D341Med (cell line): ENCODE results near the gene ZYG11B.
"Not testable (repeated sequence)": the region's sequence is repeated elsewhere in the genome, so short reads cannot be mapped to it uniquely, and the experiment has no call there.

Source experiments
- DNase-seq: peaks from one replicate; pipeline ENCODE4 v3.0.0; 2012; ENCODE audit warnings: low spot score

The ZYG11B gene

DNA sequence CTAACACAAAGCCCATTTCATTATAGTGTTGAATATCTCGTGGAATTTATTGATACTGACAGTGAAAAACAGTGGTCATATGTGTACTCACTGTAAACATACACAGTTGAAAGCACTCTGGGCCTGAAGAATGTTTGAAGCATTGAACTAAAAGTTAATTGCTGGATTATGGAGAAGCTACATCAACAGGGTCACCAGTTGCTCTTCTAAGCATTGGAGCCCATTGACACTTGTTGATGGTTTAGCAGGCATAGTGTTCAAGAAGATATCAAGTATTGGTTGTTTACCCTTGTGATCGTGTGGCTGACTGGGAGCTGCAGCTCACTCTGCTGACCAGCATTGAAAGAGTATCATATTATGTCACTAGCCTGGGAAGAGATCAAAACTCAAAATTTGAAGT lies 126.6 kb downstream of the ZYG11B start:
- no peak for DNase-seq

DNA sequence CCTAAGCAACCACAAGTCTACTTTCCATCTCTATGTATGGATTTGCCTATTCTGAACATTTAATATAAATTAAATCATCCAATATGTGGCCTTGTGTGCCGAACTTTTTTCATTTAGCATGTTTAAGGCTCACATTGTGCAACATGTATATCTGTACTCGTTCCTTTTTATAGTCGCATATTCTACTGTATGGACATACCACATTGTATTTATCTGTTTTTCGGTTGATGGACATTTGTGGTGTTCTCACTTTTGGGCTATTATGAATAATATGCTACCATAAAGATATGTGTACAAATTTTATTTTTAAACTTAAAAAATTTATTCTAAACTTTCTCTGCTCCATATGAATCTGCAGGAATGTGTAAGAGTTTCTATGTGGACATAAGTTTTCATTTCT lies 129.3 kb downstream of the ZYG11B start:
- no peak for DNase-seq

DNA sequence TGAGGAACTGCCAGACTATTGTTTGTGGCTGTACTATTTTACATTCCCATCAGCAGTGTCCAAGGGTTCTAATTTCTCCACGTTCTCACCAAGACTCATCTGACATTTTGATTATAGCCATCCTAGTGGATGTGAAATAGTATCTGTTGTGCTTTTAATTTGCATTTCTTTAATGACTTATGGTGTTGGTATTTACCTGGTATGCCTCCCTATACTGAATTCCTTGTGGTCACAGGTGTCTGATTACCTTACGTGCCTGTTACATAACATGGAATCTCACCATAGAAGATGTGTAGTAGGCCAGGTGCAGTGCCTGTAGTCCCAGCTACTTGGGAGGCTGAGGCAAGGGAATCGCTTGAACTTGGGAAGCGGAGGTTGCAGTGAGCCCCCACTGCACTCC lies 129.8 kb downstream of the ZYG11B start:
- no peak for DNase-seq

DNA sequence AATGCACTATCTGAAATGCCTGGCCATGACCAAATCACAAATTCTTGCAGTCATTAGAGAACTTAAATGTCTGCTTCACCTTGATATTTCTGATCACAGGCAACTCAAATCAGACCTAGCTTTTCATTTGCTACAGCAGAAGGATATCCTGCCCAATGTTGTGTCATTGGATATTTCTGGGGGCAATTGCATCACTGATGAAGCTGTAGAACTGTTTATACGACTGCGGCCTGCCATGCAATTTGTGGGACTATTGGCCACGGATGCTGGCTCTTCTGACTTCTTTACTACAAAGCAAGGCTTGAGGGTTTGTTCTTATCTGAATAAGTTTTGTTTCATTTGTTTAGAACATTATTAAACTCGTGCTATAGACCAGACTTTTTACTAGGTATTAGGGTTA lies 131.2 kb downstream of the ZYG11B start:
- no peak for DNase-seq

DNA sequence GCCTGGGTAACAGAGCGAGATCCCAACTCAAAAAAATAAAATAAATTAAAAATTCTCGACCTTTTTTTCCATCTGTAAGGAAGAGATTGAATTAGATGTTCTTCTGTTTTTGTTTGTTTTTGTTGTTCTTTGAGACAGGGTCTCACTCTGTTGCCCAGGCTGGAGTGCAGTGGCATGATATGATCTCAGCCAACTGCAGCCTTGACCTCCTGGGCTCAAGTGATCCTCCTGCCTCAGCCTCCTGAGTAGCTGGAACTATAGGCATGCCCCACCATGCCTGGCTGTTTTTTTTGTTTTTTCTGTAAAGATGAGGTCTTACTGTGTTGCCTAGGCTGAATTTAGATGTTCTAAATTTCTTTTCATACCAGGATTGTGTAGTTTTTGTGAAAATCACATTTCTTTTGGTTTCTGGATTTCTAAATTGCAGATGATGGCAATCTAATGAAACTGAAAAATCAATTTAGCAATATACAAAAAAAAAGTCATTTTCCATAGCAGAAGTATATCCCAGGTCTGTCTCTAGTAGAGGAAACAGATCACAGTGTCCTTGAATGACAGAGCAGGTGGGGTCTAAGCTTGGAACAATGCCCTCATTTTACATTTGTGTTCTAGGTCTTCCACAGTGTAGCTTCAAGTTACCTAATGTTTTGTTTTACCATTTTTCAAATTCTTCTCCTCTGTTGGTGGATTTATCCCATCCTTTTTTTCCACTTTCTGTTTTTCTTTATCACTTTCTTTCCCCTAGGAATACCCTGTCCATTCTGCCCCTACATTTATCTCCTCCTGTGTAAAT lies 136.6 kb downstream of the ZYG11B start:
- DNase-seq, result no peak

DNA sequence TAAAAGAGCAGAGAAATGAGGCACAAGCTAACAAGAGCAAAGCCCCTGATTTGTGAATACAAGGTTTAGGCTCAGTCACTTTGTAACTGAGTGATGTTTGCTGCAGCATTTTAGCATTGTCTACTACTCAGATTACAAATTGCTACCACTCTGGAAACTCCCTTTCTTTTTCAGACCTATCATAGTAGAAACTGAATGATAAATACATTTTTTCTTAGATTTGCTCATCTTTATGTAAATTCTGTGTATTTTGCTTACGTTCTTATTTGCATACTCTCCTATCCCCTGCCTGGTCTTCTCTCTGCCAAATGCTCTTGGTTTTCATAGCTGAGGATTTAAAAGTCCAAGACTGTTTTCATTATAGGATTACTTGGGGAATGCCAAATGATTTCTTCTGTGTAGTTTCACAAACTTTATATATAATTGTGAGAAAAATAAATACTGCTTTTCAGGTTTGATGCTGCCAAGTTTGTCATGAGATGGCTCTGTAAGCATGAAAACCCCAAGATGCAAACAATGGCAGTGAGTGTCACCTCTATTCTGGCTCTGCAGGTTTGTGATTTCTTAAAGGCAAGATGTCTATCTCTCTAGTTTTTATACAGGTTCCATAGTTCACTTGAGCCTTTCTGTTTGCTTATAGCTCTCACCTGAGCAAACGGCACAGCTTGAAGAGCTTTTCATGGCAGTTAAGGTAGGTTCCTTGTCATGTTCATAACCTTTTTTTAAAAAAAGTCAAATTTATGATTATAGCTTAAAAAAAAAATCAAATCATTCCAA lies 141.0 kb downstream of the ZYG11B start:
- no peak for DNase-seq

DNA sequence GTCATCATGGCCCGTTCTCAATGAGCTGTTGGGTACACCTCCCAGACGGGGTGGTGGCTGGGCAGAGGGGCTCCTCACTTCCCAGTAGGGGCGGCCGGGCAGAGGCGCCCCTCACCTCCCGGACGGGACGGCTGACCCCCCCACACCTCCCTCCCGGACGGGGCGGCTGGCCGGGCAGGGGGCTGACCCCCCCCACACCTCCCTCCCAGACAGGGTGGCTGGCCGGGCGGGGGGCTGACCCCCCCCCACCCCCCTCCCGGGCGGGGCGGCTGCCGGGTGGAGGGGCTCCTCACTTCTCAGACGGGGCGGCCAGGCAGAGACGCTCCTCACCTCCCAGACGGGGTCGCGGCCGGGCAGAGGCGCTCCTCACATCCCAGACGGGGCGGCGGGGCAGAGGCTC lies 143.5 kb downstream of the ZYG11B start:
- not testable (repeated sequence) for DNase-seq

DNA sequence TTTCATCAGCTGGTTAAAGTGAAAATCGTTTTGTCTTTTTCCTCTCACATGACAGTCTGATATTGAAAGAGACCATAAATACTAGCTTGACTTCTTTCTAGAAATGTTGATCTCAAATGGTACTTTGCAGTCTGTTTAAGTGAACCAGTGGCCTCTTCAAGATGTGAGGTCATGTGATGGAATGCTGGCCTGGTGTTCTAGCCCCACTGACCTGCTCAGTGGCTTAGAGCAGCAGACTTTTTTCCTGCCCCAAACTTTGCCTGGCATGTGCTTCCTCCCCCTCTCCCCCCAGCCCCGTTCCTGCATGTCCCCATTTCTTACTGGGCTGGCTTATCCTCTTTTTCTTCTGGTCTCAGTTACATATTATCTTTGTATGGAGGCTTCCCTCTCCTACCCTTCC lies 150.6 kb downstream of the ZYG11B start:
- DNase-seq, result no peak
